Measurements from ENCODE around the gene CSNK2A3. TPM values are rescaled to one million over a fixed set of nuclear protein-coding genes. Genes with fewer than 3 reads are reported as not detected.

CSNK2A3 gene
- total and polyA plus RNA-seq, 2 experiments from 2014 or later = 0.45 to 0.83 TPM

DNA sequence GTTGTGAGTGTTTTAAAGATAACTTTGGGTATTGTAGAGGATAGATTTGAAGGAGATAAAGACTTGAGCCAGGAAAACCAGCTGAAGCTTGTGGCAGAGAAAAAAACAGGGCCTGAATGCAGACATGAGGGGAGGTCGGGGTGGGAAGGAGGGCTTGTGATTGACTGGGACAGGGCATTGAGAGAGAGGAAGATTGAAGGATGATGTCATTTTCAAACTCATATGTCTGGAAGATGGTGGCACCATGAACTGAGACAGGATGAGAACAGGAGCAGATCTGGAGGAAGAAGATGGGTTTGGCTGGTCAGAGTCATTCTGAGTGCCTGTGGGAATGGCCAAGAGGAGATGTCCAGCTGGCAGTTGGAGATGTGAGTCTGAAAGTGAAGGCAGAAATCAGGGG lies 14.7 kb downstream of the CSNK2A3 start:
- Histone ChIP-seq H3K4me2 (no peak overlapping the region), H3K9me2 (replicated peaks; ENCODE audit: insufficient read depth) (no peaks in the 10 kb centered on the region), H3K36me3 (replicated peaks; ENCODE audit: insufficient read depth, low read depth) (no peaks in the 10 kb centered on the region), H3K4me3 (no peak overlapping the region), H4K20me1 (ENCODE audit: insufficient read depth, poor library complexity, severe bottlenecking) (no peaks in the 10 kb centered on the region), H3K27ac (no peak overlapping the region), H3K79me2 (no peaks in the 10 kb centered on the region), H3K4me1 (ENCODE audit: insufficient read depth) (peaks cover 4% of the 10 kb centered on the region), H3K9me3 (ENCODE audit: low read depth) (no peaks in the 10 kb centered on the region), H2AFZ (no peak overlapping the region), H3K27me3 (no peaks in the 10 kb centered on the region)
- 100% methylated on average over 1 of the region's 1 CpG for WGBS (ENCODE audit: low lambda C conversion rate, missing lambda C conversion rate)
- DNase-seq (ENCODE audit: low spot score) = no peak
- TF ChIP-seq, protein P1, sequence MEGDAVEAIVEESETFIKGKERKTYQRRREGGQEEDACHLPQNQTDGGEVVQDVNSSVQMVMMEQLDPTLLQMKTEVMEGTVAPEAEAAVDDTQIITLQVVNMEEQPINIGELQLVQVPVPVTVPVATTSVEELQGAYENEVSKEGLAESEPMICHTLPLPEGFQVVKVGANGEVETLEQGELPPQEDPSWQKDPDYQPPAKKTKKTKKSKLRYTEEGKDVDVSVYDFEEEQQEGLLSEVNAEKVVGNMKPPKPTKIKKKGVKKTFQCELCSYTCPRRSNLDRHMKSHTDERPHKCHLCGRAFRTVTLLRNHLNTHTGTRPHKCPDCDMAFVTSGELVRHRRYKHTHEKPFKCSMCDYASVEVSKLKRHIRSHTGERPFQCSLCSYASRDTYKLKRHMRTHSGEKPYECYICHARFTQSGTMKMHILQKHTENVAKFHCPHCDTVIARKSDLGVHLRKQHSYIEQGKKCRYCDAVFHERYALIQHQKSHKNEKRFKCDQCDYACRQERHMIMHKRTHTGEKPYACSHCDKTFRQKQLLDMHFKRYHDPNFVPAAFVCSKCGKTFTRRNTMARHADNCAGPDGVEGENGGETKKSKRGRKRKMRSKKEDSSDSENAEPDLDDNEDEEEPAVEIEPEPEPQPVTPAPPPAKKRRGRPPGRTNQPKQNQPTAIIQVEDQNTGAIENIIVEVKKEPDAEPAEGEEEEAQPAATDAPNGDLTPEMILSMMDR (IDR thresholded peaks at IDR 0.05; ENCODE audit: poor library complexity) = no peak
- TF ChIP-seq EZH2phosphoT487 (IDR thresholded peaks at IDR 0.05; ENCODE audit: low read depth, severe bottlenecking, unreplicated experiment) = no peak

DNA sequence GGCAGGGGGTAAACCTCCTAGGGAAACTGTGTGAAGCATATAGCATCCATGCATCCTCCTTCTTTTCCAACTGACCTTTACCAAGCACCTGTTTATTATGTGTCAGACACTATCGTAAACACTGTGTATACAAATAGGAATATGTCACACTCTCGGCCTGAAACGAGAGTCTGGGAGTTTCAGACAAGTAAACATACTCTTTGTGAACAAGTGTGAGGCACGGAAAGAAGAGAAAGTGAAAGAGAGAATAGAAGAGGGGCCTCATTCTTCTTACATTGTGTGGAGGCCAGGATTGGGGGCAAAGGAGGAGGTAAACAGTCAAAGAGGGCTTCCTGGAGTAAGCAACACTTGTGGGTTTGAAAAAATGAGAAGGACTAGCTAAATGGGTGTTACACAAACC lies 16.4 kb downstream of the CSNK2A3 start:
- Histone ChIP-seq H3K27me3 (no peaks in the 10 kb centered on the region), H3K27ac (no peak overlapping the region), H3K4me2 (no peak overlapping the region), H3K9me2 (replicated peaks; ENCODE audit: insufficient read depth) (no peaks in the 10 kb centered on the region), H3K36me3 (replicated peaks; ENCODE audit: insufficient read depth, low read depth) (no peaks in the 10 kb centered on the region), H2AFZ (no peak overlapping the region), H3K4me1 (ENCODE audit: insufficient read depth) (peaks cover 4% of the 10 kb centered on the region), H4K20me1 (ENCODE audit: insufficient read depth, poor library complexity, severe bottlenecking) (no peaks in the 10 kb centered on the region), H3K79me2 (no peaks in the 10 kb centered on the region), H3K9me3 (ENCODE audit: low read depth) (no peaks in the 10 kb centered on the region), H3K4me3 (no peak overlapping the region)
- TF ChIP-seq EZH2 (IDR thresholded peaks at IDR 0.05; ENCODE audit: borderline replicate concordance) (no peak), EZH2phosphoT487 (IDR thresholded peaks at IDR 0.05; ENCODE audit: low read depth, severe bottlenecking, unreplicated experiment) (no peak)
- TF ChIP-seq, protein P1 (IDR thresholded peaks at IDR 0.05; ENCODE audit: poor library complexity) = no peak
- WGBS (ENCODE audit: low lambda C conversion rate, missing lambda C conversion rate) = 56% methylated on average over 4 of the region's 4 CpGs
- no peak for DNase-seq (ENCODE audit: low spot score)

DNA sequence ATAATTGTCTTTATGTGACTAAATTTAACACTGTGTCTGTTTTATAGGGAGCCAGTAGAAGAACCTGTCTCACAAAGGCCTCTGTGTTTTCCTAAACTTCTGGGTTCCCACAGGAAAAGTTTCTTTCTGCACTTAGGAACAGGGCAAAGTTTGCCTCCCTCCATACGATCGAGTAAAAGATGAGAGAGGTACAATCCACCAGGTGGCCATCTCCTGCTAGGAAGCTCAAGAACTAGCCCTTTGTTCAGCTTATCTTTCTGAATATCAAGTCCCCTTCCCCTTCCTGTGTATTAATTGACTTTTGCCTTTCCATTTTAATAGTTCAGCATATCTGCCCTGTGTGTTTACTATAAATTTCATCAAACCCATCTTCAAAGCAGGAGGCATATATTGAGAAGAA lies 18.0 kb downstream of the CSNK2A3 start:
- H4K20me1 ChIP-seq (ENCODE audit: insufficient read depth, poor library complexity, severe bottlenecking) = no peaks in the 10 kb centered on the region
- no peaks in the 10 kb centered on the region for H3K27me3 ChIP-seq
- no peak overlapping the region for H3K4me2 ChIP-seq
- 76% methylated on average over 2 of the region's 2 CpGs for WGBS (ENCODE audit: low lambda C conversion rate, missing lambda C conversion rate)
- H3K4me3 ChIP-seq = no peak overlapping the region
- no peaks in the 10 kb centered on the region for H3K36me3 ChIP-seq (replicated peaks; ENCODE audit: insufficient read depth, low read depth)
- TF ChIP-seq, protein P1 (IDR thresholded peaks at IDR 0.05; ENCODE audit: poor library complexity) = no peak
- TF ChIP-seq EZH2phosphoT487 (IDR thresholded peaks at IDR 0.05; ENCODE audit: low read depth, severe bottlenecking, unreplicated experiment) (no peak), EZH2 (IDR thresholded peaks at IDR 0.05; ENCODE audit: borderline replicate concordance) (no peak)
- H3K4me1 ChIP-seq (ENCODE audit: insufficient read depth) = peaks cover 4% of the 10 kb centered on the region
- H3K9me3 ChIP-seq (ENCODE audit: low read depth) = no peaks in the 10 kb centered on the region
- H3K79me2 ChIP-seq = no peaks in the 10 kb centered on the region
- H3K27ac ChIP-seq = no peak overlapping the region
- no peak overlapping the region for H2AFZ ChIP-seq
- H3K9me2 ChIP-seq (replicated peaks; ENCODE audit: insufficient read depth) = no peaks in the 10 kb centered on the region
- no peak for DNase-seq (ENCODE audit: low spot score)

DNA sequence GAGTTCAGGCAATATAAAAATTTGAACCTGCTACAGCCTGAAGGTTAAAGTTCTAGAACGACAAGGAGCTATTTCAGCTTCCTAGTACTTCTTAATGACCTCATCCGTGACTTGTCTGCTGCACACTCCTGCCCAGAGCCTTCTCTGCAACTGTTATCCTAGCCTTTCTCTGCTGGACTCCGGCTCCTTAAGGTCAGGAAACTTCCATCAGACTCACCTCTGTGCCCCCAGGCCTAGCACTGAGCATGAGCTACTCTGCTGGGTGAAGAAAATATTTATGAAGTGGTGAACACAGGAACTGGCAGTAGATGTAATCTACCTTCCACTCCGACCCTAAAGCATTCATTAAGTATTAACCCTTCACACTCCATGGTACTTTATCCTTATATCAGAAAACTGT lies 18.4 kb downstream of the CSNK2A3 start:
- H3K79me2 ChIP-seq = no peaks in the 10 kb centered on the region
- TF ChIP-seq EZH2phosphoT487 (IDR thresholded peaks at IDR 0.05; ENCODE audit: low read depth, severe bottlenecking, unreplicated experiment) = no peak
- TF ChIP-seq, protein P1 (IDR thresholded peaks at IDR 0.05; ENCODE audit: poor library complexity) = no peak
- TF ChIP-seq EZH2 (IDR thresholded peaks at IDR 0.05; ENCODE audit: borderline replicate concordance) = no peak
- no peak overlapping the region for H3K27ac ChIP-seq
- peaks cover 4% of the 10 kb centered on the region for H3K4me1 ChIP-seq (ENCODE audit: insufficient read depth)
- H3K9me3 ChIP-seq (ENCODE audit: low read depth) = no peaks in the 10 kb centered on the region
- H3K36me3 ChIP-seq (replicated peaks; ENCODE audit: insufficient read depth, low read depth) = no peaks in the 10 kb centered on the region
- no peaks in the 10 kb centered on the region for H3K9me2 ChIP-seq (replicated peaks; ENCODE audit: insufficient read depth)
- no peak overlapping the region for H2AFZ ChIP-seq
- 61% methylated on average over 4 of the region's 4 CpGs for WGBS (ENCODE audit: low lambda C conversion rate, missing lambda C conversion rate)
- DNase-seq (ENCODE audit: low spot score) = no peak
- H3K27me3 ChIP-seq = no peaks in the 10 kb centered on the region
- no peaks in the 10 kb centered on the region for H4K20me1 ChIP-seq (ENCODE audit: insufficient read depth, poor library complexity, severe bottlenecking)
- no peak overlapping the region for H3K4me3 ChIP-seq
- H3K4me2 ChIP-seq = no peak overlapping the region
